Aorta (tissue), 5 donors: Measurements from ENCODE around the gene HUNK. TPM values are rescaled to one million over a fixed set of nuclear protein-coding genes. Genes with fewer than 3 reads are reported as not detected.

Source experiments
- ATAC-seq: fragments of 200-7000 bp; cut with Tn5 transposase; one replicate; pipeline ENCODE4 v1.9.1; 2022; ENCODE audit warnings: moderate library complexity; ENCODE audit not compliant: low FRiP score
- DNase-seq, 2 donors: peaks; one replicate each; pipeline ENCODE4 v3.0.0-alpha.2; 2020
- H3K27ac ChIP-seq, 2 donors: one replicate each; pipeline ENCODE4 v1.5.1; 2013; ENCODE audit warnings: low read length in 2 of 2, mild to moderate bottlenecking in 2 of 2, moderate library complexity in 2 of 2, control low read depth in 1 of 2, inconsistent platforms in 1 of 2, low read depth in 1 of 2
- H3K27me3 ChIP-seq, 2 donors: one replicate each; pipeline ENCODE4 v1.6.1; 2013; ENCODE audit warnings: control low read depth in 1 of 2, low read length in 1 of 2, mild to moderate bottlenecking in 1 of 2, moderate library complexity in 1 of 2; ENCODE audit not compliant: insufficient read depth in 2 of 2, control insufficient read depth in 1 of 2
- H3K36me3 ChIP-seq, 2 donors: one replicate each; pipeline ENCODE4 v1.6.1; 2013; ENCODE audit warnings: control low read depth in 1 of 2, low read length in 1 of 2, mild to moderate bottlenecking in 1 of 2; ENCODE audit not compliant: insufficient read depth in 2 of 2, control insufficient read depth in 1 of 2
- H3K4me1 ChIP-seq, 2 donors: one replicate each; pipeline ENCODE4 v1.6.1; 2013; ENCODE audit warnings: low read length in 2 of 2, control low read depth in 1 of 2, mild to moderate bottlenecking in 1 of 2, moderate library complexity in 1 of 2; ENCODE audit not compliant: insufficient read depth in 2 of 2, control insufficient read depth in 1 of 2
- H3K4me3 ChIP-seq, 2 donors: one replicate each; pipeline ENCODE4 v1.5.1; 2013; ENCODE audit warnings: low read length in 2 of 2, control low read depth in 1 of 2, mild to moderate bottlenecking in 1 of 2
- H3K9me3 ChIP-seq: one replicate; pipeline ENCODE4 v1.6.1; 2013; ENCODE audit warnings: mild to moderate bottlenecking, low read length; ENCODE audit not compliant: control insufficient read depth
- WGBS, 2 donors: extraction: QIAGEN DNeasy Blood & Tissue Kit; methylation state at CpG; one replicate each; pipeline ENCODE4 v1.1.7; 2013; 5-methylcytosine and 5-hydroxymethylcytosine counted together
- intact Hi-C, 2 donors: fragments of 100-400 bp; cut with DNase I; formaldehyde crosslinking; loops; one replicate each; pipeline versions ENCODE4 v1.14.2 to v1.15.0; 2022
- polyA plus RNA-seq, 2 donors: library from polyadenylated mRNA; stranded (reverse); fragments of 200-250 nt; gene quantifications; one replicate each; pipeline ENCODE4 v1.2.3, GENCODE V29; 2013
- total RNA-seq, 2 donors: library from RNA; stranded (reverse); fragmentation: NEBNext Ultra II Directional; extraction: Animal tissue kit (Norgen Biotek cat#: 25700); gene quantifications; one replicate each; pipeline ENCODE4 v1.2.1, GENCODE V29; 2021
- donor health status: healthy with polysubstance abuse.
- donor health status: Bipolar disorder and iron deficiency.
- donor health status: DM: no; HTN: no; CAD: no.
- donor health status: DM: no; HTN: no; CAD: no.
- donor health status: DM: yes; HTN: yes; CAD: no.

HUNK gene
- total and polyA plus RNA-seq, 4 donors: 0.13 to 5.2 (median 0.45) TPM; not detected in 1

DNA sequence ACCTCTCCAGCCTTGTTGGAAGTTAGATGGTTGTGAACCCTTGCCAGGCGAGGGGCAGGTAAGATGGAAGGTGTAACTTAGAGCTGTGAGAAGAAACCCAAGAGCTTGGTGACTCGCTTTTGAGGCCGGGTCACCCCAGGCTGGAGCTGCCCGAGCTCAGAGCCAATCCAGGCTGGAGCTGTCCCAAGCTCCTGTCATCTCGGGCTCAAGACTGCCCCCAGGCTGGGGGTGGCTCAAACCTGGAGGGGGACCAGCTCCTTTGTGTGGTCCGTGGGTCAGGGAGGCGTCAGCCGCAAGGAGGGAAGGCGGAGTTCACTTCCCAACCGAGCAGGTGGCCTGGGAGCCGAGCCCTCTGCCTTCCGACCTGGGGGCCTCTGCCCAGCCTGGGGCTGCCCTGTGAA is 2.0 kb downstream of the HUNK start:
- DNase-seq: no peak
- no peaks in the 10 kb centered on the region for H3K36me3 ChIP-seq
- intact Hi-C loops: loop anchor here in 1 of 2 donors (2.0 to 10.0 kb wide), 2 partner anchors 220 to 382 kb away; no protein-coding TSS in a partner anchor
- no peak for ATAC-seq
- no peak overlapping the region for H3K27ac ChIP-seq
- no peak overlapping the region for H3K4me3 ChIP-seq
- H3K4me1 ChIP-seq: no peaks in the 10 kb centered on the region
- H3K27me3 ChIP-seq: no peaks in the 10 kb centered on the region
- no peaks in the 10 kb centered on the region for H3K9me3 ChIP-seq
- WGBS, 2 donors: 11 to 12% methylated on average over 12 of the region's 12 CpGs

DNA sequence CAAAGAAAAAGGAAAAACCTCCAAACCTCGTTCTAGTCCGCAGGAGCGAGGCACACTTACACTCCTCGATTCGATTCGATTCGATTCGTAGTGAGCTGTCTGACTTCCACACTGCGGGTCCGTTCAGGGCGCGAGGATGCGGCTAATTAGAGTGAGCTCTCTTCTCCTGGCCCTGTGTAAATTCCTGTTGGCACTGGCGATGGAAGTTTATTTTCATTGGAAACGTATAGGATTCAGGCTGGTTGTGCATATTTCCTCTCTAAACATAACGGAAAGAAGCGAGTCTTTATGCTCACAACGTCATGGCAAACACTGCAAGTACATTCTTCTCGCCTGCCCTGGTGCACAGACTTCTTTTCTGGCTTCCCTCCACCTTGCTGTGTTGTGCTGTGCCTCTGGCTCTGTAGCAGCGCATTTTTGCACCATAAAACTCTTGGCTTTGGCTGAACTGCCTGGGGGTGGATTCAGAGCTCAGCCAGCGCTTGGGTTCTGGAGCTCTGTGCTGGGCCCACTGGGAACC is 2.7 kb downstream of the HUNK start:
- WGBS, 2 donors: 8 to 12% methylated on average over 21 of the region's 21 CpGs
- no peak for ATAC-seq
- Histone ChIP-seq H3K9me3 (no peaks in the 10 kb centered on the region), H3K36me3 (no peaks in the 10 kb centered on the region), H3K27me3 (no peaks in the 10 kb centered on the region), H3K4me3 (no peak overlapping the region), H3K27ac (no peak overlapping the region), H3K4me1 (no peaks in the 10 kb centered on the region)
- DNase-seq: no peak
- intact Hi-C loops: loop anchor here in 1 of 2 donors (2.0 to 10.0 kb wide), 2 partner anchors 219 to 381 kb away; no protein-coding TSS in a partner anchor

DNA sequence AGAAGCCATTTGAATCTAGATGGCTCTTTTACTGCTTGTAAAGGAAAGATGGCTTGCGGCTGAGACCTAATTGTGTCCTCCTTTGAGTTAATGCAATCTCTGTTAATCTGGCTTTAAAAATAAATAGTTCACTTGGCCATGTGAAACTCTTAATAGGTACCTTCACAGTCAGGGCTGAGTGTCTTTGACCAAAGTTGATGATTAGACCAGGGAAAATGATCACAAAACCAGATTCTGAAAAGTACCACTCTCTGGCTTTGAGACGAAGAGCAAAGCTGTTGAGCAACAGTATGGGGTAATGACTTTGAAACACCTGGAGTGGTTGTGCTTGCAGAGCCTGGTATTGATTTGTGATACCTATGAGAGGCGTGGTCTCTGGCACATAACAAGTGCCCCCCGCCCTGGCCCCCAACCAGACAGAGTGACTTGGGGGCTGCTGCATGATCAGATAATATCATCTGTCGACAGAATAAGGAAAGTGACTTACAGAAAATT is 4.7 kb downstream of the HUNK start:
- Histone ChIP-seq H3K27ac (no peak overlapping the region), H3K4me3 (no peak overlapping the region), H3K36me3 (no peaks in the 10 kb centered on the region), H3K4me1 (no peaks in the 10 kb centered on the region), H3K27me3 (no peaks in the 10 kb centered on the region), H3K9me3 (no peaks in the 10 kb centered on the region)
- no peak for DNase-seq
- WGBS, 2 donors: 95% methylated on average over 5 of the region's 5 CpGs
- ATAC-seq: no peak
- intact Hi-C loops: loop anchor here in 1 of 2 donors (10.0 kb wide), 1 partner anchor 217 kb away; no protein-coding TSS in a partner anchor

DNA sequence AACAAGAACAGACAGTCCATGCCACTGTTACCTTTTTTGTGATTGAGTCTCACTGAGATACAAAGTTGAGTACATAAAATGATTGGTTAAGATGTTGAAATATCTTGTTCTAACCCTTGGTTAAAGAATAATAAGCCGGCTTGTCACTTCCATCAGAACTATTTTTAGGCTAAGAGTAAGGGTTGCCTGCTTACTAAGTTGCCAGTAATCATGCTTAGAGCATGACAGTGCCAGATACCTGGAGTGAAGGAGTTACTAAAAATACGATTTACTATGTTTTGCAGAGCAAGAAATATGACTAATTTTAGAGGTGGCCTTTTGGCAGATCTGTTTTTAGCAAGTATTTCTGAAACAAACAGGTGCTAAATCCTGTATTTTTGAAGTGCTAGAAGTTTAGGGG is 6.0 kb downstream of the HUNK start:
- H3K27ac ChIP-seq: no peak overlapping the region
- H3K9me3 ChIP-seq: no peaks in the 10 kb centered on the region
- H3K27me3 ChIP-seq: no peaks in the 10 kb centered on the region
- no peaks in the 10 kb centered on the region for H3K36me3 ChIP-seq
- H3K4me3 ChIP-seq: no peak overlapping the region
- no peaks in the 10 kb centered on the region for H3K4me1 ChIP-seq
- intact Hi-C loops: loop anchor here in 1 of 2 donors (10.0 kb wide), 1 partner anchor 216 kb away; no protein-coding TSS in a partner anchor
- 7 to 14% methylated on average over 2 of the region's 2 CpGs for WGBS, 2 donors
- DNase-seq: no peak
- no peak for ATAC-seq

DNA sequence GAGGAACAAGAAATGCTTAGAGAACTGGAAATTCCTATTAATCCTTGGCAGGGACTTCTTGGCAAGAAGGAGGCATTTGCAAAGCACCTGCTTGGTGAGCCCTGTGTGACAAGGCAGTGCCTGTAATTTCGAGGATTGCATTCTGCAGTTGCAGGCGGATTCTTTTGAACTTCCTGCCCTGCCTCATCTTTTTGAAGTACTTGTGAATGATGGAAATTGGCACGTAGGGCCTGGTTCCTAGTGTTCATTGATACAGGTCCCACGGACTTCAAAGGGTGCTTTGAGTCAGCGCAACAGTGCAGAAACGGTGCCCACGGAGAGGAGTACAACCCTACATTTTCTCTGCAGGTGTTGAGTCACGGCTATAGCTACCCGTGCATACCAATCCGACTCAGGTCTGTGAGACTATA is 6.4 kb downstream of the HUNK start:
- Histone ChIP-seq H3K27ac (no peak overlapping the region), H3K9me3 (no peaks in the 10 kb centered on the region), H3K4me1 (no peaks in the 10 kb centered on the region), H3K27me3 (no peaks in the 10 kb centered on the region), H3K4me3 (no peak overlapping the region), H3K36me3 (no peaks in the 10 kb centered on the region)
- intact Hi-C loops: loop anchor here in 1 of 2 donors (10.0 kb wide), 1 partner anchor 216 kb away; no protein-coding TSS in a partner anchor
- DNase-seq (no peak), ATAC-seq (no peak)
- WGBS, 2 donors: 72 to 73% methylated on average over 10 of the region's 10 CpGs

DNA sequence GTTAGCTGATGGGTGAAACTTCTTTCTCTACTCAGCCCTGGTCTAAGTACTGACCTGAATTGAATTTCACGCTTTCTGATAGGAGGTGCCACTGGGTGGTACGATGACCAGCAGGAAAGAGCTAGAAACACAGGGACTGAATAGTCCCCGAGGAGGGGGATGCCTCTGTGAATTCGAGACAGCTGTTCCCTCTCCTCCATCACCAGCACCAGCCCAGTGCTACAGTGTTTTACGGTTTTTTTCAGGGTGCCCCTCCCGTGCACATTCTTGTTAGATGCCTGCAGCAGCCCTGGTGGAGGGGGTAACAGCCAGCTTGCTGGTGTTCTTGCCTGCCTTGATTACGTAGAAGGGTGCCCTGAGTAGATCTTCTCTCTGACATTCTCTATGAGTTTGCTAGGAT is 7.1 kb downstream of the HUNK start:
- WGBS, 2 donors: 90 to 91% methylated on average over 7 of the region's 7 CpGs
- intact Hi-C loops: loop anchor here in 1 of 2 donors (10.0 kb wide), 1 partner anchor 215 kb away; no protein-coding TSS in a partner anchor

DNA sequence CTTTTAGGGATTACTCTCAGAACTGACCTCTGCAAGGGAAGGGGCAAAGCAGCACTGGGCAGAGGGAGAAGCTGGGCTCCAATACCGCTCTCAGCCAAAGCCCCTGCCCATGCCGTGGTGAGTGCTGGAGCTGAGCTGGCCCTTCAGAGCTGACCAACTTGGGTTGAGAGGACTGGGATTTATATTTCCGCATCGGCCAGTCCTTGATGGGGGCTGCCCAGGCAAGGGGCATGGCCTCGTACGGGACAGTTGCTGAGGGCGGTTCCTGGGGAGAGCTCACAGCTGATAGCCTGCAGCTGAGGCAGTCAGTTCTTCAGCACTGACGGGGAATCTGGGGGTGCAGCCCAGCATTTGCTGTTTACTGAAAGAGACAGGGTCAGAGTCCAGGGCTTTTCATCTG is 8.0 kb downstream of the HUNK start:
- Histone ChIP-seq H3K4me3 (no peak overlapping the region), H3K27ac (no peak overlapping the region), H3K4me1 (no peaks in the 10 kb centered on the region), H3K27me3 (no peaks in the 10 kb centered on the region), H3K36me3 (no peaks in the 10 kb centered on the region), H3K9me3 (no peaks in the 10 kb centered on the region)
- DNase-seq: no peak
- intact Hi-C loops: no loop called here
- 85 to 92% methylated on average over 8 of the region's 8 CpGs for WGBS, 2 donors
- ATAC-seq: no peak

More for the DNA sequence above, 7.1 kb downstream of the HUNK start:
- no peak for ATAC-seq
- no peaks in the 10 kb centered on the region for H3K36me3 ChIP-seq
- no peaks in the 10 kb centered on the region for H3K4me1 ChIP-seq
- H3K27me3 ChIP-seq: no peaks in the 10 kb centered on the region
- H3K9me3 ChIP-seq: no peaks in the 10 kb centered on the region
- H3K27ac ChIP-seq: no peak overlapping the region
- DNase-seq: no peak
- H3K4me3 ChIP-seq: no peak overlapping the region

DNA sequence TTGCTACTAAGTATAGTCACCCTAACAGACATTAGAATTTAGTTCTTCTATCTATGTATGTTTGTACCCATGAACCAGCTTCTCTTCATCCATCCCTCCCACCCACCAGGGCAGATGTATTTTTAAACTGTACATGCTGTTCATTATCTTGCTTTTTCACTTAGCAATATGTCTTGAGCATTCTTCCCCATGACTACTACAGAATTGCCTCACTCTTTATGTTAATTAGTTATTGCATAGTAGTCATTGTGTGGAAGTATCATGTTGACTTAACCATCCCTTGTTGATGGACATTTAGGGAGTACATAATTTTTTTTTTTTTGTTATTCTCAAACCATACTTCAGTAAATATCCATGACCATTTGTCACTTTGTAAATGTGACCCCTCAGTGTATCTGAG is 9.9 kb downstream of the HUNK start:
- Histone ChIP-seq H3K27me3 (no peaks in the 10 kb centered on the region), H3K4me1 (no peaks in the 10 kb centered on the region), H3K9me3 (no peaks in the 10 kb centered on the region), H3K4me3 (no peak overlapping the region), H3K27ac (no peak overlapping the region), H3K36me3 (no peaks in the 10 kb centered on the region)
- DNase-seq (no peak), ATAC-seq (no peak)
- intact Hi-C loops: no loop called here

DNA sequence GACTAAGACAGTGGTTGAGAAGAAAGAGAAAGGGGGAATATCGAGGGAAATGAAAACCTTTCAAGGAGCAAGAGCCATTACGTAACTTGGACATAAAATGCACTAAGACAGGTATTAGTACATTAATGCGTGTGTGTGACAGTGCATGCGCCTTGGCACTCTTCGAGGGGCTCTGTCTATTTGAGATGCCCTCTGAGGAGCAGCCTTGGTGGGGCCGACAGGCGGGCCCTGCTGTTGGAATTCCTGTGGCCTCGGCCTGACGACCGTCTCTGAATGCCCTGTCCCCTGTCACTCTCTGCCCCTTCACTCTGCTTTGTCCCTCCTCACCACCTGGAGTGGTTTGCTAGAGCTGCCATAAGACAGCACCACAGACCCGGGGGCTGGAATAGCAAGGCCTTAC is 12.3 kb downstream of the HUNK start:
- Histone ChIP-seq H3K4me3 (no peak overlapping the region), H3K9me3 (no peaks in the 10 kb centered on the region), H3K4me1 (no peaks in the 10 kb centered on the region), H3K36me3 (no peaks in the 10 kb centered on the region), H3K27me3 (no peaks in the 10 kb centered on the region), H3K27ac (no peak overlapping the region)
- DNase-seq (no peak), ATAC-seq (no peak)
- intact Hi-C loops: no loop called here
- WGBS, 2 donors: 95 to 98% methylated on average over 11 of the region's 11 CpGs
